Naive thymus-derived CD8-positive, alpha-beta T cell (primary cell): ENCODE data around the gene MBD5. TPM values are rescaled to one million over a fixed set of nuclear protein-coding genes. Genes with fewer than 3 reads are reported as not detected.

ENCODE experiments used
- ATAC-seq, 2 donors: fragments of 150-1000 bp; cut with Tn5 transposase in 1 of 2; sonication (Bioruptor Pico), chemical (Tn5 transposase) in 1 of 2; 1 replicate in 1 of 2; 2 replicates in 1 of 2; pipeline ENCODE4 v1.10.0; 2021; ENCODE audit warnings: mild to moderate bottlenecking in 2 of 2, moderate library complexity in 2 of 2
- POLR2A ChIA-PET: fragments of 350-600 bp; sonication (Branson Sonifier 250); formaldehyde crosslinking; loops from one replicate; lab custom pipeline; 2021; ENCODE audit warnings: antibody characterized with exemption; lab: Charles Lee
- DNase-seq, 10 donors: peaks; one replicate each; pipeline versions ENCODE4 v3.0.0 to v3.0.0-alpha.2; 2020 to 2022
- H3K27ac Mint-ChIP-seq, 10 donors: one replicate each; pipeline ENCODE4 v1.8.0; 2020 to 2022; ENCODE audit warnings: mild to moderate bottlenecking in 10 of 10, mixed read lengths in 10 of 10, moderate library complexity in 4 of 10, inconsistent platforms in 1 of 10
- H3K27me3 Mint-ChIP-seq, 5 donors: one replicate each; pipeline ENCODE4 v1.8.0; 2021 to 2022; ENCODE audit warnings: mixed read lengths in 5 of 5
- H3K36me3 Mint-ChIP-seq, 3 donors: one replicate each; pipeline ENCODE4 v1.8.0; 2020 to 2022; ENCODE audit warnings: mixed read lengths in 3 of 3, mild to moderate bottlenecking in 2 of 3, inconsistent platforms in 1 of 3
- H3K4me1 Mint-ChIP-seq, 4 donors: one replicate each; pipeline ENCODE4 v1.8.0; 2021 to 2022; ENCODE audit warnings: mixed read lengths in 4 of 4
- H3K4me3 Mint-ChIP-seq, 10 donors: one replicate each; pipeline ENCODE4 v1.8.0; 2020 to 2022; ENCODE audit warnings: mild to moderate bottlenecking in 10 of 10, mixed read lengths in 10 of 10, moderate library complexity in 6 of 10, inconsistent platforms in 1 of 10
- H3K9me3 Mint-ChIP-seq, 9 donors: one replicate each; pipeline ENCODE4 v1.8.0; 2020 to 2022; ENCODE audit warnings: mixed read lengths in 9 of 9, mild to moderate bottlenecking in 3 of 9, inconsistent platforms in 1 of 9, moderate library complexity in 1 of 9
- polyA plus RNA-seq, 3 donors: library from polyadenylated mRNA; unstranded; fragments of 300-500 nt; fragmentation: Illumina TruSeq; gene quantifications; one replicate each; pipeline ENCODE4 v1.2.3, GENCODE V29; 2021
- total RNA-seq, 8 experiments: library from RNA in 2 of 8; stranded (reverse) in 2 of 8; gene quantifications; one replicate each; pipeline ENCODE4 v1.2.3 and lab custom pipeline; 2021 to 2026

Gene MBD5
- total and polyA plus RNA-seq, 5 experiments from 2014 or later: 11.7 to 54.1 (median 17.9) TPM

DNA sequence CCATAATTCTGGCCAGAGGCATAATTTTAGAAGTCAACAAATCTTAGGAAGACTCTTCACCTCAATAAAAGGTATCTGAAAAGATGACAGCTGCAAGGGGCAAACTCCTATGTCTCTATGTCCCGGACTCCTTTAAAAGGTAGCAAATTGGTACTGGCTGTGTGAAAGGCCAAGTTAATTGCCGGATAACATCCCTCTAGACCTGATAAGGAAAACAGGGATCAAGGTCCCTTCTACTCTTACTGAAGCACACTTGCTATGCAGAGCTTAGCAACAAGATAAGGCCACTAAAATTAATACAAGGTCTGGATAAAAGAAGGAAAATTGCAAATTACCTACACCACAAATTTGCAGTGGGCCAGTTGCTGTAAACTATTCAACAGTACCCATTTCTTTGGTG is 482.6 kb downstream of the MBD5 start:
- H3K4me3 Mint-ChIP-seq: no peak overlapping the region
- H3K4me1 Mint-ChIP-seq: peaks cover 0 to 4% (median 0%) of the 10 kb centered on the region in 4 donors
- H3K27ac Mint-ChIP-seq: no peak overlapping the region
- POLR2A ChIA-PET: interaction anchor here (1.0 kb wide), 1 partner anchor 510 kb away, joined by 3 read pairs; no protein-coding TSS in a partner anchor
- no peak for ATAC-seq
- no peaks in the 10 kb centered on the region for H3K27me3 Mint-ChIP-seq
- DNase-seq: no peak
- peaks cover 0 to 2% (median 1%) of the 10 kb centered on the region in 3 donors for H3K36me3 Mint-ChIP-seq
- H3K9me3 Mint-ChIP-seq: no peaks in the 10 kb centered on the region

DNA sequence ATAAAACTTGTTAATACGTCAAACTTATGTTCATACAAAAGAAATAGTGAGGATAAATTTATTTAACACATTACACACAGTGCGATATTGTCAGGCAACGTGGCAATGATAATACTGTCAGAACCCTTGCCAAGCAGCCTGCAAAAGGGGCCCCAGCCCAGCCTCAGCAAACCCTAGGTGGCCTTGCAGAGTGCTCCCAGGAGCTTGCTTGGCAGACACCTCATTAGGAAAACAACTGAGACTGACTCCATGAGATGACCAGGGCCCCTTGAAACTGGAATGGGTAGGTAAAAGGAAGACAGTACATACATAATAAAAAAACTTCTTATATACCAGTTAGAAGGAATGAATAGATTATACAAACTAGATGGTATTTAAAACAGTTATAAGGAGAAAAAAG is 487.1 kb downstream of the MBD5 start:
- H3K27me3 Mint-ChIP-seq: no peaks in the 10 kb centered on the region
- POLR2A ChIA-PET: interaction anchor here (2.0 to 2.9 kb wide), 3 partner anchors 17 to 487 kb away, joined by 9 to 17 read pairs (median 10); partner anchors contain the start of genes MBD5 and ORC4
- no peaks in the 10 kb centered on the region for H3K9me3 Mint-ChIP-seq
- peaks cover 0 to 2% (median 0%) of the 10 kb centered on the region in 3 donors for H3K36me3 Mint-ChIP-seq
- H3K4me3 Mint-ChIP-seq: peak overlapping the region in 1 of 10 donors; percentile 24
- ATAC-seq (no peak), DNase-seq (no peak)
- peaks cover 13 to 23% (median 20%) of the 10 kb centered on the region in 4 donors for H3K4me1 Mint-ChIP-seq
- peak overlapping the region in 1 of 10 donors; percentile 70 for H3K27ac Mint-ChIP-seq

DNA sequence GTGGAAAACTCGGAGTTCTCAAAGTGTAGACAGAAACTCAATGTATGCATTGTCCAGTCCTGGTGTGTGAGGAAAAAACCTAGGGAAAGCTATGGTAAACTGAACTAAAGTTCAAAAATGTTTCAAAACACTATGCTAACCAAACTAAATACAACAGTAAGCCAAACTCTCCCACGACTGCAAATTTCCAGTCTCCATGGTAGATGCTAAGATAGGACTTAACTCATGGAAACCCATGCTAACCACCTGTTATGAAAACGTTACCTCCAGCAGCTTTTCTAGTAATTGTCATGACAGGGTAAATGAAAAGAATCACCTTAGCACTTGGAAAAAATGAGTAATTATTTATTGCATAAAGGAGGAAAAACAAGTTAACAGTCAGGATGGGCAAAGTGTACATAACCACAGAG is 488.0 kb downstream of the MBD5 start:
- no peak for DNase-seq
- ATAC-seq: no peak
- H3K27me3 Mint-ChIP-seq: no peaks in the 10 kb centered on the region
- POLR2A ChIA-PET: interaction anchor here (0.8 to 2.9 kb wide), 8 partner anchors 12 to 522 kb away, joined by 3 to 17 read pairs (median 6); partner anchors contain the start of genes EPC2, MBD5 and ORC4
- H3K9me3 Mint-ChIP-seq: no peaks in the 10 kb centered on the region
- peaks cover 13 to 23% (median 20%) of the 10 kb centered on the region in 4 donors for H3K4me1 Mint-ChIP-seq
- H3K27ac Mint-ChIP-seq: peak overlapping the region; percentile 57 to 91 (median 85)
- H3K4me3 Mint-ChIP-seq: peak overlapping the region; percentile 69 to 86 (median 78)
- H3K36me3 Mint-ChIP-seq: peaks cover 0 to 2% (median 0%) of the 10 kb centered on the region in 3 donors

GRCh38 chr2:148509288-148509902 is 488.5 kb downstream of the MBD5 start:
- H3K4me3 Mint-ChIP-seq: peak overlapping the region; percentile 69 to 86 (median 78)
- POLR2A ChIA-PET: interaction anchor here (0.8 to 2.9 kb wide), 9 partner anchors 12 to 523 kb away, joined by 3 to 17 read pairs (median 5); partner anchors contain the start of genes EPC2, MBD5 and ORC4
- H3K9me3 Mint-ChIP-seq: no peaks in the 10 kb centered on the region

GRCh38 chr2:148511883-148512282 is 491.0 kb downstream of the MBD5 start:
- POLR2A ChIA-PET: no interaction called here
- H3K36me3 Mint-ChIP-seq: peaks cover 0 to 12% (median 5%) of the 10 kb centered on the region in 3 donors
- H3K4me1 Mint-ChIP-seq: peaks cover 11 to 33% (median 25%) of the 10 kb centered on the region in 4 donors
- no peak overlapping the region for H3K4me3 Mint-ChIP-seq
- H3K27me3 Mint-ChIP-seq: no peaks in the 10 kb centered on the region
- no peak for ATAC-seq
- no peak overlapping the region for H3K27ac Mint-ChIP-seq
- DNase-seq: no peak
- H3K9me3 Mint-ChIP-seq: no peaks in the 10 kb centered on the region

More at GRCh38 chr2:148509288-148509902, 488.5 kb downstream of the MBD5 start:
- DNase-seq (peak; percentile 62 to 92 (median 79)), ATAC-seq (peak; percentile 99)
- H3K4me1 Mint-ChIP-seq: peaks cover 13 to 24% (median 20%) of the 10 kb centered on the region in 4 donors
- H3K36me3 Mint-ChIP-seq: peaks cover 0 to 4% (median 0%) of the 10 kb centered on the region in 3 donors
- no peaks in the 10 kb centered on the region for H3K27me3 Mint-ChIP-seq
- peak overlapping the region; percentile 57 to 91 (median 85) for H3K27ac Mint-ChIP-seq

GRCh38 chr2:148512501-148512900 is 491.6 kb downstream of the MBD5 start:
- DNase-seq (no peak), ATAC-seq (no peak)
- Mint-ChIP-seq H3K4me3 (no peak overlapping the region), H3K36me3 (peaks cover 0 to 12% (median 5%) of the 10 kb centered on the region in 3 donors), H3K4me1 (peaks cover 11 to 33% (median 25%) of the 10 kb centered on the region in 4 donors), H3K9me3 (no peaks in the 10 kb centered on the region), H3K27me3 (no peaks in the 10 kb centered on the region), H3K27ac (peak overlapping the region in 2 of 10 donors; percentile 15 to 25)
- POLR2A ChIA-PET: no interaction called here

DNA sequence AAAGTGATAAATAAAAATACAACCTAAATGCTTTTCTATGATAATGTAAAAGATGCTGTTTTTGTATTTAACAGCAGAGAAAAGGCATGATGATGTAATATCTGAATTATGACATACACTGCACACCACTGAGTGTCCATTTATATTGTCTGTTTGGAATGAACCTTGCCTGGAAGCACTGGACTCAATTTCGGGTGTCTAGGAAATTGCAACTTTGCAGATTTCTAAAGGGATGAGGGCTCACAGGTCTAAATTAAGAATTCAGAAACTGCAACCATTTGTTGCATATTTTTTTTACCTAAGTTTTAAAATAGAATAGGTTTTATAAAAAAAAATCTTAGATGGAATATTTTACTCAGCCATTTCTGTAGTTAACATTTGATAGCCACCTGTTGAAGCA is 492.5 kb downstream of the MBD5 start:
- Mint-ChIP-seq H3K9me3 (no peaks in the 10 kb centered on the region), H3K36me3 (peaks cover 0 to 12% (median 5%) of the 10 kb centered on the region in 3 donors), H3K4me3 (no peak overlapping the region), H3K4me1 (peaks cover 15 to 33% (median 25%) of the 10 kb centered on the region in 4 donors), H3K27ac (no peak overlapping the region), H3K27me3 (no peaks in the 10 kb centered on the region)
- POLR2A ChIA-PET: no interaction called here
- ATAC-seq (no peak), DNase-seq (no peak)

DNA sequence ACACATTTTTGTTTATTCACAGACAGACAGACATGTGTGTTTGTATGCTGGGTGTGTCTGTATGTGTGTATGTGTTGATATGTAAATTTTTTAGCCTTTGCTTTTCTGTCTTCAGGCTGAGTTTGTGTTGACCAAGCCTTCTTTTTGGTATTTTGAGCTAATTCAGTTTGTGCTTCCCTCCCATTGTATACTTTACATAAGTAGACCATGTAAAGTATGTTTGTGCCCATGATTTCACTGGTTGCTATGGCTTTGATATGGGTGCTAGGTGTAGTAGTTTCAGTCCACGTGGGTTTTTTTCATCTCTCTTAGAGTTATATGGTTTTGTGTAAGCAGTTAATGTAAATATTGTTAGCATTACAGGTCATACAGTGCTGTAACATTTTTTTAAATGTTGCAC is 494.2 kb downstream of the MBD5 start:
- Mint-ChIP-seq H3K36me3 (peaks cover 0 to 12% (median 5%) of the 10 kb centered on the region in 3 donors), H3K4me1 (peaks cover 7 to 21% (median 15%) of the 10 kb centered on the region in 4 donors), H3K4me3 (no peak overlapping the region), H3K27me3 (no peaks in the 10 kb centered on the region), H3K27ac (peak overlapping the region in 3 of 10 donors; percentile 2 to 33 (median 18)), H3K9me3 (no peaks in the 10 kb centered on the region)
- no peak for ATAC-seq
- no peak for DNase-seq
- POLR2A ChIA-PET: no interaction called here

GRCh38 chr2:148515976-148516375 is 495.1 kb downstream of the MBD5 start:
- no peak for DNase-seq
- H3K4me1 Mint-ChIP-seq: peaks cover 11 to 30% (median 21%) of the 10 kb centered on the region in 4 donors
- no peak for ATAC-seq
- no peaks in the 10 kb centered on the region for H3K27me3 Mint-ChIP-seq
- H3K36me3 Mint-ChIP-seq: peaks cover 0 to 12% (median 5%) of the 10 kb centered on the region in 3 donors
- POLR2A ChIA-PET: no interaction called here
- H3K27ac Mint-ChIP-seq: no peak overlapping the region
- H3K9me3 Mint-ChIP-seq: no peaks in the 10 kb centered on the region
- H3K4me3 Mint-ChIP-seq: no peak overlapping the region

DNA sequence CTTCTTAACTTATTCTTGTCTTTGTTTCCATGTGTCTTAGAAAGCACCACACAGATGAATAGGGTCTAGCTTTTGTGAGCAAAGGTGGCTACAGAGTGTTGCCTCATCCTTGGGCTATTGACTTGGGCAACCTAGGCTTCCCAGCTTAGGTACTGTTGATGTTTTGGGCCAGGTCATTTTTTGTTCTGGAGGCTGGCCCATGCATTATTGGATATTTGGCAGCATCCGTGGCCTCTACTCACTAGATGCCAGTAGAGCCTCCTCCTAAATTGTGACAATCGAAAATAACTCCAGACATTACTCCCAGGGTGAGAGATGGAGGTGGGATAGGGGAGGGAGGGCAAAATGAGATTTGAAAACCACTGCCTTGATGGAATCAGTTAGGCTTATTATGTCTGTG is 496.4 kb downstream of the MBD5 start:
- no peaks in the 10 kb centered on the region for H3K27me3 Mint-ChIP-seq
- POLR2A ChIA-PET: interaction anchor here (0.7 kb wide), 1 partner anchor 23 kb away, joined by 3 read pairs; no protein-coding TSS in a partner anchor
- H3K4me3 Mint-ChIP-seq: no peak overlapping the region
- peaks cover 20 to 39% (median 30%) of the 10 kb centered on the region in 4 donors for H3K4me1 Mint-ChIP-seq
- peaks cover 0 to 12% (median 5%) of the 10 kb centered on the region in 3 donors for H3K36me3 Mint-ChIP-seq
- DNase-seq (no peak), ATAC-seq (no peak)
- H3K9me3 Mint-ChIP-seq: no peaks in the 10 kb centered on the region
- H3K27ac Mint-ChIP-seq: no peak overlapping the region

DNA sequence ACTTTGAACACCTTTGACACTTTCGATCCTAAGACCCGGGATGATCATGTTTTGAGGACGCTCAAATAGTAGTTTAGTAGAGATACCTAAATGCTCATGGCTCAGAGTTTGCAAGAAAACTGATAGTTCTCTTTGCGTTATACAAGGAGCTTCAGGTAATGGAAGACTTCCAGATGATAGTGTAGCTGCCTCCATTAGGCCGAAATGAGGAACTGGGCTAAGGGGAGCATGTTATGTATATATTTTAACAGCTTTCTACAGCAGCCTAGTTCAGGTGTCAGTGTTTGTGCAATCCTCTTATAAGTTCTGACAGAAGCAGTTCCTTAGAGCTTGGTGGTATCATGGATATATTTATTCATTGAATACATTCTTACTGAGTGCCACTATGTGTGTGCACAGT is 496.9 kb downstream of the MBD5 start:
- ATAC-seq (no peak), DNase-seq (no peak)
- Mint-ChIP-seq H3K36me3 (peaks cover 0 to 10% (median 5%) of the 10 kb centered on the region in 3 donors), H3K27ac (no peak overlapping the region), H3K4me1 (peaks cover 20 to 40% (median 31%) of the 10 kb centered on the region in 4 donors), H3K4me3 (no peak overlapping the region), H3K27me3 (no peaks in the 10 kb centered on the region), H3K9me3 (no peaks in the 10 kb centered on the region)
- POLR2A ChIA-PET: interaction anchor here (0.7 kb wide), 1 partner anchor 23 kb away, joined by 3 read pairs; no protein-coding TSS in a partner anchor

GRCh38 chr2:148519013-148519412 is 498.1 kb downstream of the MBD5 start:
- Mint-ChIP-seq H3K27ac (peak overlapping the region in 1 of 10 donors; percentile 19), H3K27me3 (no peaks in the 10 kb centered on the region), H3K4me1 (peaks cover 26 to 51% (median 42%) of the 10 kb centered on the region in 4 donors), H3K36me3 (peaks cover 0 to 10% (median 5%) of the 10 kb centered on the region in 3 donors), H3K9me3 (no peaks in the 10 kb centered on the region), H3K4me3 (no peak overlapping the region)
- POLR2A ChIA-PET: no interaction called here
- no peak for DNase-seq
- no peak for ATAC-seq

GRCh38 chr2:148521181-148521580 is 500.3 kb downstream of the MBD5 start:
- POLR2A ChIA-PET: interaction anchor here (0.7 to 9.0 kb wide), 9 partner anchors 9 to 531 kb away, joined by 3 to 90 read pairs (median 3); no protein-coding TSS in a partner anchor
- no peaks in the 10 kb centered on the region for H3K27me3 Mint-ChIP-seq
- H3K4me3 Mint-ChIP-seq: peak overlapping the region in 1 of 10 donors; percentile 2
- H3K36me3 Mint-ChIP-seq: peaks cover 0 to 2% (median 0%) of the 10 kb centered on the region in 3 donors
- H3K4me1 Mint-ChIP-seq: peaks cover 36 to 62% (median 58%) of the 10 kb centered on the region in 4 donors
- peak overlapping the region in 8 of 10 donors; percentile 11 to 96 (median 74) for H3K27ac Mint-ChIP-seq
- peak in 1 of 10 donors; percentile 27 for DNase-seq
- peaks cover 0 to 17% (median 0%) of the 10 kb centered on the region in 9 donors for H3K9me3 Mint-ChIP-seq
- no peak for ATAC-seq
